ENCODE measurements around the gene DTNB.

GRCh38 chr2:25331686-25332365 is 341.6 kb downstream of the DTNB start:
- TF ChIP-seq CTCF (IDR thresholded peaks at IDR 0.05) = no peak
- TF ChIP-seq EZH2 (IDR thresholded peaks at IDR 0.05; ENCODE audit: borderline replicate concordance, insufficient read depth, low read depth, low read length, poor library complexity, severe bottlenecking) = no peak

All from B cell (primary cell).